Breast epithelium (tissue), 4 donors: ENCODE data around the gene PLIN3. TPM values are rescaled to one million over a fixed set of nuclear protein-coding genes. Genes with fewer than 3 reads are reported as not detected.

Source experiments
- DNase-seq, 2 donors: peaks; one replicate each; pipeline ENCODE4 v3.0.0-alpha.2; 2019; ENCODE audit warnings: low spot score in 2 of 2
- H3K27ac ChIP-seq, 2 donors: fragments of 200-600 bp; sonication (generic) in 1 of 2; one replicate each; pipeline ENCODE4 v1.5.1; 2016 to 2019; ENCODE audit warnings: mild to moderate bottlenecking in 1 of 2
- H3K27me3 ChIP-seq, 2 donors: fragments of 200-600 bp; sonication (generic) in 1 of 2; one replicate each; pipeline versions ENCODE4 v1.5.1 to v1.6.0; 2017 to 2019; ENCODE audit warnings: control low read depth in 1 of 2, mild to moderate bottlenecking in 1 of 2
- H3K36me3 ChIP-seq: fragments of 200-600 bp; one replicate; pipeline ENCODE4 v1.5.1; 2019
- H3K4me1 ChIP-seq, 2 donors: fragments of 200-600 bp; sonication (generic); one replicate each; pipeline ENCODE4 v1.5.1; 2016 to 2019; ENCODE audit warnings: control low read depth in 1 of 2
- H3K4me3 ChIP-seq, 3 donors: fragments of 200-600 bp; sonication (generic); 1 replicate in 2 of 3; 2 replicates in 1 of 3; pipeline ENCODE4 v1.5.1; 2016 to 2019; ENCODE audit warnings: mild to moderate bottlenecking in 3 of 3, moderate library complexity in 2 of 3
- H3K9me3 ChIP-seq, 2 donors: fragments of 200-600 bp; sonication (generic) in 1 of 2; one replicate each; pipeline ENCODE4 v1.5.1; 2016 to 2019; ENCODE audit warnings: control low read depth in 1 of 2
- POLR2A ChIP-seq: fragments of 450-650 bp; IDR thresholded peaks from one replicate; pipeline ENCODE4 v1.6.1; 2016; ENCODE audit warnings: antibody characterized with exemption, mild to moderate bottlenecking, moderate library complexity
- POLR2AphosphoS5 ChIP-seq, 3 donors: sonication (generic); formaldehyde crosslinking; IDR thresholded peaks; one replicate each; pipeline ENCODE4 v1.6.1; 2017; ENCODE audit warnings: antibody characterized with exemption in 3 of 3
- intact Hi-C: fragments of 100-400 bp; cut with DNase I; formaldehyde crosslinking; loops from one replicate; pipeline ENCODE4 v1.15.1; 2023; ENCODE audit warnings: low total_unique reads
- total RNA-seq, 3 donors: library from RNA; depleted of rRNA; stranded (reverse); fragments of >200 nt; gene quantifications; one replicate each; pipeline ENCODE4 v1.1.0, GENCODE V29; 2016
- TF ChIP-seq, protein P1 (sequence below), 3 donors: fragments of 450-650 bp; IDR thresholded peaks; one replicate each; pipeline ENCODE4 v1.5.1; 2016 to 2017; ENCODE audit warnings: antibody characterized with exemption in 3 of 3, mild to moderate bottlenecking in 3 of 3, moderate library complexity in 3 of 3

The PLIN3 gene
- total RNA-seq, 3 donors from 2014 or later, result 50.1 to 77.3 (median 53.8) TPM

DNA sequence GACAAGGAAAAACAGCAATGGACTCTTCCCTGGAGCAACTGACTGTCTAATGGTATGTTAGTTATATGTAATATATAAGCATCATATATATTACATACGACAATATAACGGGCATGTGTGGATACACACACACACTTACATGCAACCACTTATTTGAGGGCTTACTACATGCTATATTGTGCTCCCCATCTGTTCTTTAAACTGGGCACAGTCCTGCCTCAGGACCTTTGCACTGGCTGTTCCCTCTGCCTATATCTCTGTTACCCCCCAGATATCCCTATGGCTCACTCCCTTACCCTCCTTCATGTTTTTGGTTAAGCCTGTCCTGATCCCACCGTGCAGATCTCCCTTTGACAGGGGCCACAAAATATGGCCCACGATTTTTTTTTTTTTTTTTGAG, 46.2 kb downstream of the PLIN3 start:
- intact Hi-C loops, result no loop called here
- H3K4me3 ChIP-seq, result no peak overlapping the region
- no peak overlapping the region for H3K27ac ChIP-seq
- H3K9me3 ChIP-seq, result no peaks in the 10 kb centered on the region
- H3K27me3 ChIP-seq, result no peaks in the 10 kb centered on the region
- TF ChIP-seq, protein P1, sequence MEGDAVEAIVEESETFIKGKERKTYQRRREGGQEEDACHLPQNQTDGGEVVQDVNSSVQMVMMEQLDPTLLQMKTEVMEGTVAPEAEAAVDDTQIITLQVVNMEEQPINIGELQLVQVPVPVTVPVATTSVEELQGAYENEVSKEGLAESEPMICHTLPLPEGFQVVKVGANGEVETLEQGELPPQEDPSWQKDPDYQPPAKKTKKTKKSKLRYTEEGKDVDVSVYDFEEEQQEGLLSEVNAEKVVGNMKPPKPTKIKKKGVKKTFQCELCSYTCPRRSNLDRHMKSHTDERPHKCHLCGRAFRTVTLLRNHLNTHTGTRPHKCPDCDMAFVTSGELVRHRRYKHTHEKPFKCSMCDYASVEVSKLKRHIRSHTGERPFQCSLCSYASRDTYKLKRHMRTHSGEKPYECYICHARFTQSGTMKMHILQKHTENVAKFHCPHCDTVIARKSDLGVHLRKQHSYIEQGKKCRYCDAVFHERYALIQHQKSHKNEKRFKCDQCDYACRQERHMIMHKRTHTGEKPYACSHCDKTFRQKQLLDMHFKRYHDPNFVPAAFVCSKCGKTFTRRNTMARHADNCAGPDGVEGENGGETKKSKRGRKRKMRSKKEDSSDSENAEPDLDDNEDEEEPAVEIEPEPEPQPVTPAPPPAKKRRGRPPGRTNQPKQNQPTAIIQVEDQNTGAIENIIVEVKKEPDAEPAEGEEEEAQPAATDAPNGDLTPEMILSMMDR (IDR thresholded peaks at IDR 0.05), result no peak
- no peak for TF ChIP-seq POLR2A
- no peak for TF ChIP-seq POLR2AphosphoS5 (IDR thresholded peaks at IDR 0.05)
- H3K36me3 ChIP-seq, result no peaks in the 10 kb centered on the region
- no peak for DNase-seq
- no peaks in the 10 kb centered on the region for H3K4me1 ChIP-seq

DNA sequence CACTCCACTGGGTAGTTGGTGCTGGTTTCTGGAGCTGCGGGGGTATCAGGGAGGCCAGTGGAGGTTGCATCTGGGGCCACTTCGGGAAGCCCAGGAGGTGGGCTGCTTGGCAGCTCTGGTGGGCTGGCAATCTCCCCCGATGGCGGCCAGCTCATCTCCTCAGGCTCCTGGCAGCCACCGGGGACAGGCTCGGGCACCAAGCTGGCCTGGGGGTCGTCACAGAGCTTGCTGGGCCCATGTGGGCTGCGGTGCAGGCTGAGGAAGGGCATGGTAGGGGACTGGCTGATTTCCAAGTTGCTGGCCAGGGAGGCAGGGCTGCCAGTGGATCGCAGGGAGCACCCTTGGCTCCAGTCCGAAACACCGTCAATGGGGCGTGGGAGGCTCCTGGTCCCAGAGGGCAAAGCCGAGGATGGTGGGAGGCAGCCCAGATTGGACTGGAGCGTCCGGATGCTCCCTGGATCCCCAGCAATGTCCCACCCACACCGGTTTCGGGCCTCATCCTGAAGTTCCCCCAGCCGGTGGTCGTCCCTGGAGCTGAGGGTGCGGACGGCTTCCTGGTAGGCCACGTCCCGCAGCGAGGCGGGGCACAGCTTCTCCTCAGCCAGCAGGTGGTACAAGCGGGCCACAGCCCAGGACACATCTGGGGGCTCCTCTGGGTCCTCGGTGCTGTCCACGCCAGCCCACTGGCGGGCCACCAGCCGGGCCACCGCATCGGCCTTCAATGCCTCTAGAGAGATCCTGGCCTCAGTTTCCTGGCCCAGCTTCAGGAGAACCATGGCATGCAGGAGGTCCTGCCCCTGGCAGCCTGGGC, 49.8 kb downstream of the PLIN3 start:
- TF ChIP-seq POLR2AphosphoS5 (IDR thresholded peaks at IDR 0.05) (no peak), POLR2A (no peak)
- TF ChIP-seq, protein P1 (IDR thresholded peaks at IDR 0.05), result no peak
- intact Hi-C loops, result loop anchor here (10.0 kb wide), 1 partner anchor 47 kb away; the partner anchor contains the start of gene PLIN3
- Histone ChIP-seq H3K9me3 (no peaks in the 10 kb centered on the region), H3K27ac (peak overlapping the region in 1 of 2 donors; percentile 19), H3K4me1 (no peaks in the 10 kb centered on the region), H3K4me3 (no peak overlapping the region), H3K36me3 (no peaks in the 10 kb centered on the region), H3K27me3 (no peaks in the 10 kb centered on the region)
- DNase-seq, result no peak

DNA sequence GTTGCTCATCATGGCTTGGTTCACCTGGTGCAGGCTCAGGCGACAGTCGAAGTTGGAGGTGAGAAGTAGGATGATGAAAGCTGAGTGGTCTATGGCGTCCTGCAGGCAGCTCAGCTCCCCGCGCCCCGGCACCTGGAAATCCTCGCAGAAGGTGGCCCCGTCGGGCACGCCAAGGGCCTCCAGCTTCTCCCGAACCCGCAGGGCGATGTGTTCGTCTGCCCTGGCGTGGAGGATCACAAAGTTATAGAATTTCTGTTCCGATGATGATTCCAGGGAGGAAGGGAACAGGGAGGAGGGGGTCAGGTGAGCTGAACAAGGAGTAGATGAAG, 50.6 kb downstream of the PLIN3 start:
- H3K9me3 ChIP-seq, result no peaks in the 10 kb centered on the region
- no peak overlapping the region for H3K4me3 ChIP-seq
- DNase-seq, result no peak
- TF ChIP-seq POLR2A (no peak), POLR2AphosphoS5 (IDR thresholded peaks at IDR 0.05) (no peak)
- TF ChIP-seq, protein P1 (IDR thresholded peaks at IDR 0.05), result no peak
- no peaks in the 10 kb centered on the region for H3K36me3 ChIP-seq
- intact Hi-C loops, result loop anchor here (10.0 kb wide), 1 partner anchor 48 kb away; the partner anchor contains the start of gene PLIN3
- no peaks in the 10 kb centered on the region for H3K4me1 ChIP-seq
- H3K27me3 ChIP-seq, result no peaks in the 10 kb centered on the region
- H3K27ac ChIP-seq, result peak overlapping the region in 1 of 2 donors; percentile 7

DNA sequence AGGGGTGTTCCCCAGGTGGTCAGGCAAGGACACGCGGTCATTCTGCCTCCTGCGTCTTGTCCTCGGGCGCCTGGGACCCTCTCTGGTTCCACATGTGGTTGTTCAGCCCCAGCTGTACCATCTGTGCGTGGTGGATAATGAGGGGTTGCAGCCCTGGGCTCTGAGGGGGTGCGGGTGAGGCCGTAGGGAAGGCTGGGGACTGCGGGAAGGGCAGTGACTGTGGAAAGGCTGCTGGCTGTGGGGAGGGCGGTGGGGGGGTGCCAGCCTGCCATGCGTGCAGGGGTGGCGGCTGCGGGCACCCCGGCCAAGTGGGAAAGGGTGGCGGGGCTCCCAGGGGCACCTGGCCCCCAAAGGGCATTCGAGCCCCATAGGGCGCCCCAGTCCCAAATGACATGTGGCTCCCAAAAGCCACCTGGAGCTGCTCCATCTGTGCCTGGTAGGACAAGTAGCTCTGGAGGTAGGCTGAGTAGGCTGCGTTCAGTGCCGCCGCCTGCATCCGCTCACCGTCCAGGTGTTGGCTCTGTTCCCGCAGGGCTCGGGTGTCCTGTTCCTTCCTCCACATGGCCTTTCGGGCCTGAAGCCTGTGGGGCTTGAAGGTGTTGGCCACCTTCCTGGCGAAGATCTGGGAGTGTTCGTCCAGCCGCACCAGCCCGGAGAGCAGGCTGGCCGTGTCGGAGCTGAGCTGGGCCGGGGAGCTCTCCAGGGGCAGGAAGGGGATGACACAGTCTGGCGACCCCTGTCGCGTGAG, 51.1 kb downstream of the PLIN3 start:
- Histone ChIP-seq H3K9me3 (no peaks in the 10 kb centered on the region), H3K4me1 (no peaks in the 10 kb centered on the region), H3K27me3 (no peaks in the 10 kb centered on the region), H3K36me3 (no peaks in the 10 kb centered on the region), H3K27ac (peak overlapping the region; percentile 40 to 75), H3K4me3 (peak overlapping the region in 2 of 3 donors; percentile 25 to 50)
- DNase-seq, result no peak
- intact Hi-C loops, result loop anchor here (10.0 kb wide), 1 partner anchor 48 kb away; the partner anchor contains the start of gene PLIN3
- TF ChIP-seq, protein P1 (IDR thresholded peaks at IDR 0.05), result no peak
- TF ChIP-seq POLR2A (no peak), POLR2AphosphoS5 (IDR thresholded peaks at IDR 0.05) (no peak)
